ENCODE results near the gene FBXO15.

FBXO15 gene

GRCh38 chr18:74152857-74153256 is 5.2 kb upstream of the FBXO15 start:
- no peak for DNase-seq

GRCh38 chr18:74152270-74152669 is 4.6 kb upstream of the FBXO15 start:
- no peak for DNase-seq

DNA sequence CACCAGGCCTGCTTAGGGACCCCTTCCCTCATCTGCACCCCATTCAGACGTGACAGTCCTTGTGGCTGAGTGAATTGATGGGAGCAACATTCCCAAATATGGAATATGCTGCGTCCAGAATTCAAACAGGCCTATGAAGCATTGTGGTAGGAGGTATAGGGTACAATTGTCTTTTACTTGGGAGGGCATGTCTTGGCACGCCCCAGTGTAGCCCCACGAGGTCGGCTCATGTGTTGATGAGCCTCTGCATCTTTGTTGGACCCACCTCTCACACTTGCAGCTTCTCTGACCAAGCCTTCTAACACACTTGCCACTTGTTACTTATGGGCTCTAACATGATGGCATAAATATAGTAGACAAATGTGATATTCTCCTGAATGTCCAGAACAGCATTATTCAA is 2.2 kb upstream of the FBXO15 start:
- DNase-seq, result no peak

- no peak for DNase-seq
These were observed 973 bp upstream of the FBXO15 start for GRCh38 chr18:74148543-74149070.

GRCh38 chr18:74147491-74147778 is 199 bp downstream of the FBXO15 start:
- no peak for DNase-seq

DNA sequence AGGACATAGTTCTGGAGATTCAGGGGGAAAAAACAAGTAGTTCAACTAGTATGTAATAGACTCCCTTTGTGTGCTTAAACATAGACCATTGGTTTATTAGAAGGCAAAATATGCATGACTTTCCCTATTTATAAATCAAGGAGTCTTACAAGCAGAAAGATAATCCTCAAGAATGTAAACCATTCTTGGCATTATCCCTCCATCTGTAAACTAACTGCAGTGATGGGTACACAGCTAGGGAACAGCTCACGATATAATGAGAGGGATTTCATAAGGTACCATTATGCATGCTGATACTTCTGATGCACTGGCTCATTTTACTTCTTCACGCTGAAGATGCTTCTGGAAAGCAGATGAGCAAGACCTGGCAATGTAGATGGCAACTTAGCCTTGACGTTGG is 878 bp downstream of the FBXO15 start:
- DNase-seq, result no peak

DNA sequence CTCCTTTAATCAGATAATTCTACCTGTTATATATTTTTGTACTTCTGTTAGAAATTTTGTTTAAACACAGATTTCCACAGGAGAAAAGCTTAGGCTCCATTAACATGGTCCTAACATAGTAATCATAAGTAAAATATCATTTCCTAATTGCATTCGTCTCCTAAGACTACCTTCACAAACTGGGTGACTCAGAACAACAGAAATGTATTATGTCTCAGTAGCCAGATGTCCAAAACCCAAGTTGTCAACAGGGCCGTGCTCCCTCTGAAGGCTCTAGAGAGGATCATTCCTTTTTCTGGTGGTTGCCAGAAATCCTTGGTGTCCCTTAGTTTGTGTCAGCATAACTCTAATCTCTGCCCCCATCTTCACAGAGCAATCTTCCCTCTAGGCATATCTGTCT is 5.4 kb downstream of the FBXO15 start:
- DNase-seq, result no peak

- DNase-seq, result no peak
These were observed 6.0 kb downstream of the FBXO15 start for GRCh38 chr18:74141667-74142066.

DNA sequence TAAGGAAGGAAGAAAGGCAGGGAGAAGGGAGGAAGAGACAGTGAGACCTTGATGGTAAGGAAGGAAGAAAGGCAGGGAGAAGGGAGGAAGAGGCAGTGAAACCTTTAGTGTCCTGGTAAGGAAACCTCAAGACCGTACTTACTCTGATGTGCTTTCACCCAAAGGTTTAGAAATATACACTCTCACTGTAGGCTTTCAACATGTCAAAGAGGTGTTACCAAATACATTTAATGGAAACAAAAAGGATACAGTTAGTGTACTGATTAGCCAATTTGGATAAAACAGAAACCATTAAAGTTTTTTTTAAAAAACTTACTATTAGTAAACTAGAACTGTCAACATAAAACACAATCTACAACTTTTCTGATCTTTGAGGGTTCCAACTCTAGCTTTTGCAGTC is 7.1 kb downstream of the FBXO15 start:
- no peak for DNase-seq

- no peak for DNase-seq
These were observed 7.7 kb downstream of the FBXO15 start for GRCh38 chr18:74139888-74140287.

DNA sequence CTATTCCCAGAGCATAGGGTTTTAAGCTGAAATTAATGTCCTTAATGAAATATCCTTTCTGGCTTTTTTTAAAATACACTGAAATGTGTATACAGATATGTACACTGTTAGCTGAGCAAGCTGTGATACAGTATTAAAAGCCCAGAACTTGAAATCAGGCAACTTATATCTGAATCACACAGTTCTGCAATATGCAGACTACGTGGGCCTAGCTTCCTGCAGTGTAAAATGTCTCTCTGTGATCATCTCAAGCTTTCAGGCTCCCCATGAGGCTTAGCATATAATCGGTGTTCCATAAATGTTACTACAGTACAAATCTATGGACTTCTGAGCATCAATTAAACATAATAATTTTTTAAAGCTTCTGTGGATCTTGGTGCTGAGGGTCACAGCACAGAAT is 8.2 kb downstream of the FBXO15 start:
- no peak for DNase-seq

GRCh38 chr18:74137920-74138538 is 9.6 kb downstream of the FBXO15 start:
- no peak for DNase-seq

GRCh38 chr18:74132201-74132600 is 15.4 kb downstream of the FBXO15 start:
- DNase-seq, result no peak

- no peak for DNase-seq
These were observed 16.5 kb downstream of the FBXO15 start for GRCh38 chr18:74131124-74131523.

DNA sequence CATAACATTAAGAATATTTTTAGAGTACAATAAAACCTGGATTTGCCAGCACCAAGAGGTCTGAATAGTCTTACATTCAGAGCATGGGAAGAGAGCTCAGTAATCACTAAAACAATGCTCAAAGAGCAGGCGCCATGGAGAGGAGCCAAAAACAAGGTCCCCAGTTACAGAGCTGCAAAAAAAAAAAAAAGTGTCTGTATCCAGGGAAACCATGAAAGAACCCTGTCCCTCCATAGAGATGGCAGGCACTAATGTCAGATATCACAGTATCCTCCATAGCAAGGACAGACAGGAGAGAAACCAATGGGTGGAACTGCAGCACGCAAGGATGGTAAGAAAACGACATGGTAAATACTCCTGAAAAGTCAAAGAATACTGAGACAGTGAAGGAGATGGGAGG is 19.5 kb downstream of the FBXO15 start:
- no peak for DNase-seq

GRCh38 chr18:74126684-74127655 is 20.7 kb downstream of the FBXO15 start:
- DNase-seq, result no peak

DNA sequence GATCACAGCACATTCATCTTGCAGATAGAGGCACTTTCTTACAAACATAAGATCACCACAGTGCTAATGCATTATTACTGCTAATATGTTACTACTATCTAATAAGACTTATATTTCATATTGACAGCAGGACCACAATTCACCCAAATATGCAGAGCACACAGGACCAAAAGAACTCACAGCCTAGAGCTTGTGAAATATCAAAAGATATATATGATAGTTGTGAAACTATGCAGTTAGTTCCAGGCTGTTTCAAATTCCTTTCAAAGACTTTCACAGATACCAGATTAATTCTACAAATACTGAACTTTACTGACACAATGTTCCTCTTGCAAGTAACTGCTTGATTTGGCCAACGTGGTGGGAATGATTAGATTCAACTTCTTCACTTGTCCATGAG is 23.0 kb downstream of the FBXO15 start:
- DNase-seq, result no peak

DNA sequence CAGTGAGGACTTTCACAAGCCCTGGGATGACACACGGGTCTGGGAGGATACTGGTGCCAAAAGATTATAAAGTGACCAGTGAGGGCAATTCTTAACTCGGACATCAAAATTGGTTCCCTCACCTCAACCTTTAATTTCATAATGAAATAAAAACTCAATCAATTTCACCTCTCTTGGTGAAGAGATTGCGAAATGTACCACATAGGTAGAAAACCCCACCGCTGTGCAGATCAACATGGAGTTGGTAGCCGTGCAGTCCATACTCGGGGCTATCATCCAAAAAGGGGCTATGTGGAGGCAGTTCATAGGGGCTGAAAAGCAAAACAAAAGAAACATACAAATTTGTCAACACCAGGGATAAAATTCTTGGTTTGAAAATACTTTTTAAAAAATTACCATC is 24.4 kb downstream of the FBXO15 start:
- DNase-seq, result no peak

DNA sequence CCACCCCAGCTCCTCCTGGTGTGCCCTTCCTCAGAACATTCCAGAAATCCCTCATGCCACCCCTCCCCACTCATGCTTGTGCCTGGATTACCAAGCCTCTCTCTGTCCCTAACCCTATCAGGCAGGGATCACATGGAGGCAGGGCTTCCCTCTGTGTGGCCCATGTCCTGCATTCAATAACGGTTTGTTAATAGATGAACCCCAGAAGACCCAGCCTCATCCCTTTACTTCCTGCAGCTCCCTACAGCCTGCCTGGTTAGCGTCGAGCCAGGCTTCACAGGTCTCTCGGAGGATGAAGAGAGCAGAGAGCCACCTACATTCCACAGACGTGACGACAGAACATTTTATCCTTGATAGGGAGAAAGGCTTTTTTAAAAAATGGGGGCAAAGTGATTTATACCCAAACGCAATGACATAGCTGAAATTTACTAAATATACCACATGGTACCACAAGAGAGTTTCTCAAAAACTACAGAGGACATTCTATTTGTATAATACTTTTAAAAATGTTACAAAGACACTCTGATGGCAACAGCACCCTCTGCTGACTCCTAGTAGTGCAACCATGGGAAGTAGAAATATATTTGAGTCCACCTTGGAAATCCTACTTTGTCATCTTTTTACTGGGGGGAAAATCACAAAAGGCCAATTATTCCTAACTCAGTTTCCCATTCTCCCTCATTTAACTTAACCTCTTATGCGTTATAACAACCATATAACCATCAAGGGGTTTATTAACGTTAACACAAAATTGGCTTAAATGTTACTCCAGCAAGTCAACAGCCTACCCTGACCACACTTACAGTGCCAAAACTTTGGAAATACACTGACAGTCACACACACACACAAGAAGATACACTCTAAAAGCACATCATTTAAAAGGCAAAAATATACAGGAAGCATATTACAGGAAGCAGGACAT is 30.7 kb downstream of the FBXO15 start:
- DNase-seq, result no peak

- DNase-seq, result no peak
These were observed 32.6 kb downstream of the FBXO15 start for GRCh38 chr18:74115046-74115445.

DNA sequence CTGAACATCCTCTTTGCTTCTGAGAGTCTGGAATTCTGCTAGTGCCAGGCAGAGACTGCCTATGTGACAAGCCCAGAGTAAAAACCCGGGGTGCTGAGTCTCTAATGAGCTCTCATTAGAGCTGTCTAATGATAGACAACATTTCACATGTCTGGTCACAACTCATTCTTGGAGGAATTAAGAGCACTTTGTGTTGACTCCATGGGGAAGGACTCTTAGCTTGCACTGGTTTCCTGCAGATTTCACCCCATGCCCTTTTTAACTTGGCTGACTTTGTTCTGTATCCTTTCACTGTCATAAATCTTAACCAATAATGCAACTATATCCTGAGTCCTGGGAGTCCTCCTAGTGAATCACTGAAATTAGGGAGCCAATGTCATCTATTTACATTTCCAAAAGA is 33.5 kb downstream of the FBXO15 start:
- no peak for DNase-seq

DNA sequence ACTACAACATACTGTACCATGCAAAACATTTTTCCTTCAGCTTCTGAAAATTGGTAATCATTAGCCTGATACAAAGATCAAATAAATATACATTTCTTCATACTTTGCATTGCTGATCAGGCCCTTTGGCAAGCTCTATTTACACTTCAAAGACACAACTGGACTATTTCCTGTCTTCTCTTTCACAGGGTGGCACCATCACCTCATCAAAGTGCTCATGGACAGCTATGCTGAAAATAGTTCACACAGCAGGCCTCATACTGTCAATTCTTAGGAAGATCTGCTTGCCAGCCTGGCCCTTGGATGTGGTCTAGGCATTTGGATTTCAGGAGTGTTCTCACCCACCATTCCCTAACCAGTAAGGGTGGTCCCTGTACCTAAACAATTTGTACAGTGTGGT is 33.9 kb downstream of the FBXO15 start:
- no peak for DNase-seq

- DNase-seq, result no peak
These were observed 36.7 kb downstream of the FBXO15 start for GRCh38 chr18:74110976-74111375.

Measured in GOT3 (cell line).